WI38 (cell line): ENCODE measurements around the gene PIWIL1.

Source experiments
- H3K4me3 ChIP-seq: 2 replicates; pipeline ENCODE4 v1.5.1; 2011; ENCODE audit warnings: low read depth, mild to moderate bottlenecking, control low read depth, low read length
- TF ChIP-seq, protein P1 (sequence below): IDR thresholded peaks from 2 replicates; pipeline ENCODE4 v1.5.1; 2012; ENCODE audit warnings: low read depth, mild to moderate bottlenecking, control low read depth, low read length

Gene PIWIL1

GRCh38 chr12:130347588-130347987 lies 9.9 kb downstream of the PIWIL1 start:
- TF ChIP-seq, protein P1, sequence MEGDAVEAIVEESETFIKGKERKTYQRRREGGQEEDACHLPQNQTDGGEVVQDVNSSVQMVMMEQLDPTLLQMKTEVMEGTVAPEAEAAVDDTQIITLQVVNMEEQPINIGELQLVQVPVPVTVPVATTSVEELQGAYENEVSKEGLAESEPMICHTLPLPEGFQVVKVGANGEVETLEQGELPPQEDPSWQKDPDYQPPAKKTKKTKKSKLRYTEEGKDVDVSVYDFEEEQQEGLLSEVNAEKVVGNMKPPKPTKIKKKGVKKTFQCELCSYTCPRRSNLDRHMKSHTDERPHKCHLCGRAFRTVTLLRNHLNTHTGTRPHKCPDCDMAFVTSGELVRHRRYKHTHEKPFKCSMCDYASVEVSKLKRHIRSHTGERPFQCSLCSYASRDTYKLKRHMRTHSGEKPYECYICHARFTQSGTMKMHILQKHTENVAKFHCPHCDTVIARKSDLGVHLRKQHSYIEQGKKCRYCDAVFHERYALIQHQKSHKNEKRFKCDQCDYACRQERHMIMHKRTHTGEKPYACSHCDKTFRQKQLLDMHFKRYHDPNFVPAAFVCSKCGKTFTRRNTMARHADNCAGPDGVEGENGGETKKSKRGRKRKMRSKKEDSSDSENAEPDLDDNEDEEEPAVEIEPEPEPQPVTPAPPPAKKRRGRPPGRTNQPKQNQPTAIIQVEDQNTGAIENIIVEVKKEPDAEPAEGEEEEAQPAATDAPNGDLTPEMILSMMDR, result no peak

DNA sequence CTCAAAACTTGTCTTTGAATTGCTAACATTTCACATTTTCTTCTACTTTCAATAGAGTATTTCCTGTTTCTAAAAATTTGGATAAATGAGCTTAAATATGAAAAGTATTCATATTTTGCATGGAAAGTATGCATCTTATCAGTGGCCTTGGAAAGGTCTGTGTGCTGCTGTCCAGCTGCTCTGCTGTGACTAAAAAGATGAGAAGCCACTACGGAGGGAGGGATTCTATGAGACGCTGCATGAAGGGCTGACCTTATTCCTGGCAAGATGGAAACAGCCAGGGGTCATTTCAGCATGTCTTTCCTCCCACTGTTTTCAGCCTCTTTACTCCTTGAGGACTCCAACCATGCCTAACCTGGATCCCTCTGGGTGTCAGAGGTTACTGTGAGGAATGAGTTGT lies 13.0 kb downstream of the PIWIL1 start:
- H3K4me3 ChIP-seq, result no peak overlapping the region
- TF ChIP-seq, protein P1, result no peak

More at GRCh38 chr12:130347588-130347987, 9.9 kb downstream of the PIWIL1 start:
- no peak overlapping the region for H3K4me3 ChIP-seq

GRCh38 chr12:130351326-130351725 lies 13.6 kb downstream of the PIWIL1 start:
- TF ChIP-seq, protein P1, result no peak
- H3K4me3 ChIP-seq, result no peak overlapping the region

DNA sequence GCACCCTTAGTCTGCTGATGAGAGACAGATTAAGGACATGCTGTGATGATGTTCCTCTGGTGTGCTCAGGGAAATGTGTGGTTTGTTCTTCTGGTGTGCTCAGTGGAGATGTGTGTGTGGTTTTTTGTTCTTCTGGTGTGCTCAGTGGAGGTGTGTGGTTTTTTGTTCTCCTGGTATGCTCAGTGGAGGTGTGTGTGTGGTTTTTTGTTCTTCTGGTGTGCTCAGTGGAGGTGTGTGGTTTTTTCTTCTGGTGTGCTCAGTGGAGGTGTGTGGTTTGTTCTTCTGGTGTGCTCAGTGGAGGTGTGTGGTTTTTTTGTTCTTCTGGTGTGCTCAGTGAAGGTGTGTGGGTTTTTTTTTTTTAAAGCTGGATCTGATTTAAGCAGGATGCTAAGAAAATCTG lies 15.4 kb downstream of the PIWIL1 start:
- TF ChIP-seq, protein P1, result no peak
- no peak overlapping the region for H3K4me3 ChIP-seq

GRCh38 chr12:130354407-130354806 lies 16.7 kb downstream of the PIWIL1 start:
- TF ChIP-seq, protein P1, result no peak
- no peak overlapping the region for H3K4me3 ChIP-seq

DNA sequence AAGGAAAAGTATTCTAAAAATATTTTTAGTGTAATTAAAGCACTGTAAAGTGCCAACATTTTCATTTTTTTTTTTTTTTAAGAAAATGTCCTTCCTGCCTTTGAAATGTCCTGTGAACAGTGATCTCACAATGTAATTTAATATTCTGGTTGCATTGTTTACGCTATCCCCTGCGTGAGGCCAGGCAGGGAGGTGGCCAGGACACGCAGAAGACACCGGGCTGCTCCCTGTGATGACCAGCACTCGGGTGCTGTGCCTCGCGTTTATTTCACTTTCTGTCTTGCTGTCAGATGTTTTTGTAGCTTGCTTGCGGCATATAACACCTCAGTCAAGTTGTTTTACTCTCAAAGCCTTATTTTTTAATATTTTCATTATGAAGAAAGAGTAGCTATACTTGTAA lies 18.5 kb downstream of the PIWIL1 start:
- no peak overlapping the region for H3K4me3 ChIP-seq
- TF ChIP-seq, protein P1, result no peak

GRCh38 chr12:130357241-130357640 lies 19.6 kb downstream of the PIWIL1 start:
- no peak overlapping the region for H3K4me3 ChIP-seq
- TF ChIP-seq, protein P1, result no peak
